OCI-LY1 (cell line): ENCODE results near the gene PTPN6.

Experiments
- EZH2 ChIP-seq: fragments of 200-600 bp; sonication (generic), shearing (Covaris generic); IDR thresholded peaks from 2 replicates; pipeline ENCODE4 v1.8.0; 2017; ENCODE audit warnings: borderline replicate concordance, mixed run types, mild to moderate bottlenecking, antibody characterized with exemption, low read length, moderate library complexity, mixed read lengths
- TF ChIP-seq, protein P1 (sequence below): fragments of 200-600 bp; sonication (generic), shearing (Covaris generic); IDR thresholded peaks from 2 replicates; pipeline ENCODE4 v1.5.1; 2017; ENCODE audit warnings: mild to moderate bottlenecking, antibody characterized with exemption, low read length, moderate library complexity, mixed read lengths

DNA sequence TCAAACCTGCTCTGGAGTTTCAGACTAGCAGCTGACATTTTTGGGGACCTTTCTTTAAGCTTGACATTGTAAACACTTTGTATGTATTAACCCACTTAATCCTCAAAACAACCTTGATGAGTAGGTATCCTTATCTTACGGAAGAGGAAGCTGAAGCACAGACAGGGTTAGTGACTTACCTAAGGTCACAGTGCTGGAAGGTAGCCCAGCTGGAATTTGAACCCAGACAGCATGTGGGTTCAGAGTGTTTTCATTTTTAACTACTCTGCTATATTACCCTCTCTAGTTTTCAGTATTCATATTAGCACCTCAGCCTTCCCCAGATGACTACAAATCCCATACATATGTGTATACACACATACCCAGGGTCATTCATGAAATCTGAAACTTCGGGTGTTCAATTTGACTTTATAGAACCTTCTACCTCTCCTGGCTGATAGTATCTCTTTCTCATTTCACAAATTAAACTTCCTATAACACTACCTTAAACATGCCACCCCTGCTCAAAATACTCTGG is 53.2 kb downstream of the PTPN6 start:
- TF ChIP-seq, protein P1, sequence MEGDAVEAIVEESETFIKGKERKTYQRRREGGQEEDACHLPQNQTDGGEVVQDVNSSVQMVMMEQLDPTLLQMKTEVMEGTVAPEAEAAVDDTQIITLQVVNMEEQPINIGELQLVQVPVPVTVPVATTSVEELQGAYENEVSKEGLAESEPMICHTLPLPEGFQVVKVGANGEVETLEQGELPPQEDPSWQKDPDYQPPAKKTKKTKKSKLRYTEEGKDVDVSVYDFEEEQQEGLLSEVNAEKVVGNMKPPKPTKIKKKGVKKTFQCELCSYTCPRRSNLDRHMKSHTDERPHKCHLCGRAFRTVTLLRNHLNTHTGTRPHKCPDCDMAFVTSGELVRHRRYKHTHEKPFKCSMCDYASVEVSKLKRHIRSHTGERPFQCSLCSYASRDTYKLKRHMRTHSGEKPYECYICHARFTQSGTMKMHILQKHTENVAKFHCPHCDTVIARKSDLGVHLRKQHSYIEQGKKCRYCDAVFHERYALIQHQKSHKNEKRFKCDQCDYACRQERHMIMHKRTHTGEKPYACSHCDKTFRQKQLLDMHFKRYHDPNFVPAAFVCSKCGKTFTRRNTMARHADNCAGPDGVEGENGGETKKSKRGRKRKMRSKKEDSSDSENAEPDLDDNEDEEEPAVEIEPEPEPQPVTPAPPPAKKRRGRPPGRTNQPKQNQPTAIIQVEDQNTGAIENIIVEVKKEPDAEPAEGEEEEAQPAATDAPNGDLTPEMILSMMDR, result no peak
- TF ChIP-seq EZH2, result no peak
